ENCODE measurements around the gene NOD2.

Gene NOD2

GRCh38 chr16:50692644-50692998 is 785 bp upstream of the NOD2 start:
- DNase-seq (ENCODE audit: low read depth): no peak
- H3K4me3 ChIP-seq (ENCODE audit: low read depth, low read length): no peak overlapping the region
- no peak for TF ChIP-seq CTCF (conservative IDR thresholded peaks at IDR 0.05; ENCODE audit: low read depth, low read length)

GRCh38 chr16:50694206-50694605 is 800 bp downstream of the NOD2 start:
- no peak for TF ChIP-seq CTCF (conservative IDR thresholded peaks at IDR 0.05; ENCODE audit: low read depth, low read length)
- DNase-seq (ENCODE audit: low read depth): no peak

GRCh38 chr16:50695017-50696000 is 1.9 kb downstream of the NOD2 start:
- no peak for DNase-seq (ENCODE audit: low read depth)
- no peak for TF ChIP-seq CTCF (conservative IDR thresholded peaks at IDR 0.05; ENCODE audit: low read depth, low read length)
- no peak overlapping the region for H3K4me3 ChIP-seq (ENCODE audit: low read depth, low read length)

More at GRCh38 chr16:50694206-50694605, 800 bp downstream of the NOD2 start:
- H3K4me3 ChIP-seq (ENCODE audit: low read depth, low read length): no peak overlapping the region

GRCh38 chr16:50696126-50696525 is 2.7 kb downstream of the NOD2 start:
- H3K4me3 ChIP-seq (ENCODE audit: low read depth, low read length): no peak overlapping the region
- DNase-seq (ENCODE audit: low read depth): no peak
- TF ChIP-seq CTCF (conservative IDR thresholded peaks at IDR 0.05; ENCODE audit: low read depth, low read length): no peak

GRCh38 chr16:50696575-50697420 is 3.4 kb downstream of the NOD2 start:
- no peak for TF ChIP-seq CTCF (conservative IDR thresholded peaks at IDR 0.05; ENCODE audit: low read depth, low read length)
- no peak overlapping the region for H3K4me3 ChIP-seq (ENCODE audit: low read depth, low read length)
- DNase-seq (ENCODE audit: low read depth): peak; percentile 82

DNA sequence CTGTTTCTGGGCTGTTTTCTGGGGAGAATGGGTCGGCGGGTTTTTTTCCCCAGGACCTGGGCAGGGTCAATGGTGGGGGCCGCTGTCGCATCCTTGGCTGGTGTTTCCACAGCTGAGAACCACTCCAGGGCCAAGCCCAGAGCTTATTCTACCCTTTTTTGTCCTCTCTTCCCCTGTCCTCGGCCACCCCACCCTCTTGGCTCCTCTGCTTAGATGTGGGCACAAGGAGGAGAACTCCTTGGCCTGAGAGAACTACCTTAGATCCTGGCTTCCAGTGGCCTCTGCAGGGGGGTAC is 4.0 kb downstream of the NOD2 start:
- TF ChIP-seq CTCF (conservative IDR thresholded peaks at IDR 0.05; ENCODE audit: low read depth, low read length): no peak
- no peak for DNase-seq (ENCODE audit: low read depth)
- H3K4me3 ChIP-seq (ENCODE audit: low read depth, low read length): no peak overlapping the region

All from choroid plexus epithelial cell (primary cell).